Left ventricle myocardium inferior (tissue), 1 donor: Measurements from ENCODE around the gene FRMPD2. TPM values are rescaled to one million over a fixed set of nuclear protein-coding genes. Genes with fewer than 3 reads are reported as not detected.

Experiments used
- DNase-seq: peaks from one replicate; pipeline ENCODE4 v3.0.0-alpha.2; 2020
- H3K27ac ChIP-seq: fragments of 200-600 bp; replicated peaks from 2 replicates; pipeline ENCODE4 v1.8.0; 2021
- H3K27me3 ChIP-seq: fragments of 200-600 bp; 2 replicates; pipeline ENCODE4 v1.8.0; 2021; ENCODE audit warnings: low read depth
- H3K36me3 ChIP-seq: fragments of 200-600 bp; 2 replicates; pipeline ENCODE4 v1.8.0; 2021
- H3K4me1 ChIP-seq: fragments of 200-600 bp; 2 replicates; pipeline ENCODE4 v1.8.0; 2021
- H3K4me3 ChIP-seq: fragments of 200-600 bp; 2 replicates; pipeline ENCODE4 v1.8.0; 2021; ENCODE audit warnings: mild to moderate bottlenecking, moderate library complexity
- H3K9me3 ChIP-seq: fragments of 200-600 bp; replicated peaks from 2 replicates; pipeline ENCODE4 v1.8.0; 2021
- CTCF ChIP-seq: fragments of 200-600 bp; IDR thresholded peaks from 2 replicates; pipeline ENCODE4 v1.8.0; 2021; ENCODE audit warnings: antibody characterized with exemption, mild to moderate bottlenecking, borderline replicate concordance
- intact Hi-C: fragments of 100-400 bp; cut with micrococcal nuclease; formaldehyde crosslinking; loops from one replicate; pipeline ENCODE4 v1.11.0; 2022
- total RNA-seq: library from RNA; stranded (reverse); fragmentation: NEBNext Ultra II Directional; extraction: Animal tissue kit (Norgen Biotek cat#: 25700); gene quantifications from one replicate; pipeline ENCODE4 v1.2.1, GENCODE V29; 2021
- donor health status: DM: no; HTN: yes; CAD: no; lungs with severe emphysema.

Gene FRMPD2
- total RNA-seq, 1 donor from 2014 or later: 0.38 TPM

GRCh38 chr10:48231699-48232315 lies 42.7 kb downstream of the FRMPD2 start:
- Histone ChIP-seq H3K36me3 (no peaks in the 10 kb centered on the region), H3K27me3 (no peaks in the 10 kb centered on the region), H3K27ac (no peak overlapping the region), H3K9me3 (no peaks in the 10 kb centered on the region), H3K4me1 (peaks cover 19% of the 10 kb centered on the region), H3K4me3 (no peak overlapping the region)
- no peak for TF ChIP-seq CTCF
- intact Hi-C loops: no loop called here
- no peak for DNase-seq

- intact Hi-C loops: no loop called here
- DNase-seq: no peak
- no peak overlapping the region for H3K27ac ChIP-seq
- no peak for TF ChIP-seq CTCF
- no peaks in the 10 kb centered on the region for H3K27me3 ChIP-seq
- H3K36me3 ChIP-seq: no peaks in the 10 kb centered on the region
- H3K4me3 ChIP-seq: no peak overlapping the region
- H3K9me3 ChIP-seq: no peaks in the 10 kb centered on the region
- peaks cover 19% of the 10 kb centered on the region for H3K4me1 ChIP-seq
These were observed 43.3 kb downstream of the FRMPD2 start for GRCh38 chr10:48231178-48231577.

- H3K4me3 ChIP-seq: no peak overlapping the region
- H3K27me3 ChIP-seq: no peaks in the 10 kb centered on the region
- no peaks in the 10 kb centered on the region for H3K36me3 ChIP-seq
- no peaks in the 10 kb centered on the region for H3K9me3 ChIP-seq
- no peak for DNase-seq
- peaks cover 19% of the 10 kb centered on the region for H3K4me1 ChIP-seq
- H3K27ac ChIP-seq: no peak overlapping the region
- intact Hi-C loops: no loop called here
- no peak for TF ChIP-seq CTCF
These were observed 47.3 kb downstream of the FRMPD2 start for GRCh38 chr10:48227213-48227612.

GRCh38 chr10:48224979-48225560 lies 49.4 kb downstream of the FRMPD2 start:
- Histone ChIP-seq H3K4me3 (no peak overlapping the region), H3K27ac (no peak overlapping the region), H3K36me3 (no peaks in the 10 kb centered on the region), H3K9me3 (no peaks in the 10 kb centered on the region), H3K27me3 (no peaks in the 10 kb centered on the region), H3K4me1 (peaks cover 12% of the 10 kb centered on the region)
- no peak for TF ChIP-seq CTCF
- no peak for DNase-seq
- intact Hi-C loops: no loop called here

- DNase-seq: no peak
- intact Hi-C loops: no loop called here
- no peaks in the 10 kb centered on the region for H3K9me3 ChIP-seq
- no peaks in the 10 kb centered on the region for H3K36me3 ChIP-seq
- no peak overlapping the region for H3K27ac ChIP-seq
- no peak for TF ChIP-seq CTCF
- no peaks in the 10 kb centered on the region for H3K27me3 ChIP-seq
- no peak overlapping the region for H3K4me3 ChIP-seq
- H3K4me1 ChIP-seq: peaks cover 12% of the 10 kb centered on the region
These were observed 50.2 kb downstream of the FRMPD2 start for GRCh38 chr10:48224296-48224695.
